Astrocyte (in vitro differentiated cells and primary cell): Measurements from ENCODE around the gene FAM240B. TPM values are rescaled to one million over a fixed set of nuclear protein-coding genes. Genes with fewer than 3 reads are reported as not detected.

Experiments used
- DNase-seq: peaks from one replicate; pipeline ENCODE4 v3.0.0-alpha.2; 2010; ENCODE audit warnings: low read depth
- FAIRE-seq: peaks from 2 replicates; lab custom pipeline; 2011; peaks lifted over from hg19 to GRCh38; lab: Jason Lieb, UNC
- H2AFZ ChIP-seq: 2 replicates; pipeline ENCODE4 v1.6.0; 2012; ENCODE audit warnings: low read depth, low read length, inconsistent platforms
- H3K27ac ChIP-seq: 2 replicates; pipeline ENCODE4 v1.5.1; 2011; ENCODE audit warnings: low read depth, low read length, inconsistent platforms
- H3K27me3 ChIP-seq: 2 replicates; pipeline ENCODE4 v1.6.0; 2011; ENCODE audit warnings: low read length, inconsistent platforms; ENCODE audit not compliant: insufficient read depth
- H3K36me3 ChIP-seq: 2 replicates; pipeline ENCODE4 v1.5.1; 2011; ENCODE audit warnings: low read length, inconsistent platforms; ENCODE audit not compliant: insufficient read depth
- H3K4me1 ChIP-seq: 2 replicates; pipeline ENCODE4 v1.5.1; 2011; ENCODE audit warnings: low read length, inconsistent platforms; ENCODE audit not compliant: insufficient read depth
- H3K4me2 ChIP-seq: 2 replicates; pipeline ENCODE4 v1.6.0; 2012; ENCODE audit warnings: low read length, inconsistent platforms
- H3K4me3 ChIP-seq: 2 replicates; pipeline ENCODE4 v1.5.1; 2011; ENCODE audit warnings: low read depth, mild to moderate bottlenecking, low read length, inconsistent platforms; ENCODE audit not compliant: insufficient read depth
- H3K79me2 ChIP-seq: 2 replicates; pipeline ENCODE4 v1.6.0; 2012; ENCODE audit warnings: mild to moderate bottlenecking, low read length, inconsistent platforms; ENCODE audit not compliant: insufficient read depth
- H3K9ac ChIP-seq: 2 replicates; pipeline ENCODE4 v1.6.0; 2012; ENCODE audit warnings: mild to moderate bottlenecking, low read length, inconsistent platforms
- H3K9me3 ChIP-seq: 2 replicates; pipeline ENCODE4 v1.5.1; 2012; ENCODE audit warnings: low read depth, mild to moderate bottlenecking, low read length, inconsistent platforms; ENCODE audit not compliant: insufficient read depth
- H4K20me1 ChIP-seq: 2 replicates; pipeline ENCODE4 v1.6.0; 2012; ENCODE audit warnings: low read length, inconsistent platforms; ENCODE audit not compliant: insufficient read depth
- H3K27ac Mint-ChIP-seq: one replicate; pipeline ENCODE4 v1.8.0; 2021; ENCODE audit warnings: mild to moderate bottlenecking, mixed read lengths; ENCODE audit not compliant: unreplicated experiment
- H3K27me3 Mint-ChIP-seq: one replicate; pipeline ENCODE4 v1.8.0; 2021; ENCODE audit warnings: low read depth, mixed read lengths; ENCODE audit not compliant: unreplicated experiment
- H3K36me3 Mint-ChIP-seq: one replicate; pipeline ENCODE4 v1.8.0; 2021; ENCODE audit warnings: low read depth, mixed read lengths; ENCODE audit not compliant: unreplicated experiment
- H3K4me1 Mint-ChIP-seq: one replicate; pipeline ENCODE4 v1.8.0; 2021; ENCODE audit warnings: low read depth, mixed read lengths; ENCODE audit not compliant: unreplicated experiment
- H3K4me3 Mint-ChIP-seq: one replicate; pipeline ENCODE4 v1.8.0; 2021; ENCODE audit warnings: mild to moderate bottlenecking, moderate library complexity, mixed read lengths; ENCODE audit not compliant: unreplicated experiment
- H3K9me3 Mint-ChIP-seq: one replicate; pipeline ENCODE4 v1.8.0; 2021; ENCODE audit warnings: mild to moderate bottlenecking, mixed read lengths; ENCODE audit not compliant: unreplicated experiment
- EZH2 ChIP-seq: IDR thresholded peaks from 2 replicates; pipeline ENCODE4 v1.6.1; 2012; ENCODE audit warnings: mild to moderate bottlenecking, low read length, inconsistent platforms; ENCODE audit not compliant: insufficient read depth
- total RNA-seq: library from RNA; stranded (reverse); gene quantifications from 2 replicates; pipeline ENCODE4 v1.2.1, GENCODE V29; 2021
- TF ChIP-seq, protein P1 (sequence below): IDR thresholded peaks from 2 replicates; pipeline ENCODE4 v1.5.1; 2011; ENCODE audit warnings: low read depth, mild to moderate bottlenecking, inconsistent platforms, low read length, moderate library complexity; ENCODE audit not compliant: insufficient read depth

FAM240B gene
- total RNA-seq, 1 donor from 2014 or later: not detected

GRCh38 chr9:38696999-38697398, 22.9 kb downstream of the FAM240B start:
- no peak for TF ChIP-seq EZH2
- TF ChIP-seq, protein P1, sequence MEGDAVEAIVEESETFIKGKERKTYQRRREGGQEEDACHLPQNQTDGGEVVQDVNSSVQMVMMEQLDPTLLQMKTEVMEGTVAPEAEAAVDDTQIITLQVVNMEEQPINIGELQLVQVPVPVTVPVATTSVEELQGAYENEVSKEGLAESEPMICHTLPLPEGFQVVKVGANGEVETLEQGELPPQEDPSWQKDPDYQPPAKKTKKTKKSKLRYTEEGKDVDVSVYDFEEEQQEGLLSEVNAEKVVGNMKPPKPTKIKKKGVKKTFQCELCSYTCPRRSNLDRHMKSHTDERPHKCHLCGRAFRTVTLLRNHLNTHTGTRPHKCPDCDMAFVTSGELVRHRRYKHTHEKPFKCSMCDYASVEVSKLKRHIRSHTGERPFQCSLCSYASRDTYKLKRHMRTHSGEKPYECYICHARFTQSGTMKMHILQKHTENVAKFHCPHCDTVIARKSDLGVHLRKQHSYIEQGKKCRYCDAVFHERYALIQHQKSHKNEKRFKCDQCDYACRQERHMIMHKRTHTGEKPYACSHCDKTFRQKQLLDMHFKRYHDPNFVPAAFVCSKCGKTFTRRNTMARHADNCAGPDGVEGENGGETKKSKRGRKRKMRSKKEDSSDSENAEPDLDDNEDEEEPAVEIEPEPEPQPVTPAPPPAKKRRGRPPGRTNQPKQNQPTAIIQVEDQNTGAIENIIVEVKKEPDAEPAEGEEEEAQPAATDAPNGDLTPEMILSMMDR: no peak
- Mint-ChIP-seq H3K4me3 (no peak overlapping the region), H3K36me3 (no peaks in the 10 kb centered on the region), H3K27me3 (peaks cover 2% of the 10 kb centered on the region), H3K4me1 (peaks cover 2% of the 10 kb centered on the region), H3K27ac (no peak overlapping the region), H3K9me3 (peaks cover 2% of the 10 kb centered on the region)
- H3K9me3 ChIP-seq: no peaks in the 10 kb centered on the region
- no peak overlapping the region for H3K27ac ChIP-seq
- no peak overlapping the region for H3K4me2 ChIP-seq
- DNase-seq: no peak
- H2AFZ ChIP-seq: no peak overlapping the region
- H4K20me1 ChIP-seq: no peaks in the 10 kb centered on the region
- H3K9ac ChIP-seq: no peak overlapping the region
- H3K79me2 ChIP-seq: no peaks in the 10 kb centered on the region
- FAIRE-seq: no peak
- H3K27me3 ChIP-seq: no peaks in the 10 kb centered on the region
- H3K4me1 ChIP-seq: peaks cover 4% of the 10 kb centered on the region
- no peak overlapping the region for H3K4me3 ChIP-seq
- H3K36me3 ChIP-seq: no peaks in the 10 kb centered on the region

DNA sequence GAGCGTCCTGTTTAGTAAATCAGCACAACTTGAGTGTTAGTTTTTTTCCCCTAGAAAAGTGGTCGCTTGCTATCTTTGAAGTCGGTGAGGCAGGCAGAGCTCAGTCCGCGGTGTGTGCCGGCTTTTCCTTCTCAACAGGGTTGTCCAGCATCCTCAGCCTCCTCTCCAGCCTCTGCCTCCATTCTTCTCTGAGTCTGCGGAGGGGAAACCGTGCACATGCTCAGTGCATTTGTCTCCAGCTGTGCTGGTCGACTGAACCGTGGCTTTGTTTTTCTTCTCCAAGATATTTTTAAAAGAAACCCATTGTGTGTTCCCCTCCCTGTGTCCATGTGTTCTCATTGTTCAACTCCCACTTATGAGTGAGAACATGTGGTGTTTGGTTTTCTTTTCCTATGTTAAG, 25.3 kb downstream of the FAM240B start:
- no peaks in the 10 kb centered on the region for H4K20me1 ChIP-seq
- no peak overlapping the region for H3K4me2 ChIP-seq
- no peak for FAIRE-seq
- no peaks in the 10 kb centered on the region for H3K36me3 ChIP-seq
- H3K27ac Mint-ChIP-seq: no peak overlapping the region
- H3K79me2 ChIP-seq: no peaks in the 10 kb centered on the region
- TF ChIP-seq, protein P1: no peak
- no peak for TF ChIP-seq EZH2
- H3K9me3 Mint-ChIP-seq: peaks cover 2% of the 10 kb centered on the region
- H3K36me3 Mint-ChIP-seq: no peaks in the 10 kb centered on the region
- no peak overlapping the region for H3K4me3 ChIP-seq
- H3K9me3 ChIP-seq: no peaks in the 10 kb centered on the region
- no peaks in the 10 kb centered on the region for H3K27me3 ChIP-seq
- no peaks in the 10 kb centered on the region for H3K27me3 Mint-ChIP-seq
- no peak overlapping the region for H2AFZ ChIP-seq
- H3K9ac ChIP-seq: no peak overlapping the region
- peaks cover 13% of the 10 kb centered on the region for H3K4me1 Mint-ChIP-seq
- no peak overlapping the region for H3K27ac ChIP-seq
- no peak for DNase-seq
- peaks cover 5% of the 10 kb centered on the region for H3K4me1 ChIP-seq
- no peak overlapping the region for H3K4me3 Mint-ChIP-seq

GRCh38 chr9:38692707-38693106, 27.2 kb downstream of the FAM240B start:
- H3K4me1 Mint-ChIP-seq: peaks cover 15% of the 10 kb centered on the region
- no peak overlapping the region for H3K4me3 Mint-ChIP-seq
- H3K9ac ChIP-seq: no peak overlapping the region
- H3K4me2 ChIP-seq: no peak overlapping the region
- no peak overlapping the region for H3K4me3 ChIP-seq
- H3K27me3 ChIP-seq: no peaks in the 10 kb centered on the region
- H2AFZ ChIP-seq: no peak overlapping the region
- H3K36me3 ChIP-seq: no peaks in the 10 kb centered on the region
- no peaks in the 10 kb centered on the region for H3K27me3 Mint-ChIP-seq
- peaks cover 2% of the 10 kb centered on the region for H3K9me3 Mint-ChIP-seq
- no peak for TF ChIP-seq EZH2
- TF ChIP-seq, protein P1: no peak
- DNase-seq (no peak), FAIRE-seq (no peak)
- no peak overlapping the region for H3K27ac ChIP-seq
- H3K4me1 ChIP-seq: peaks cover 8% of the 10 kb centered on the region
- H3K9me3 ChIP-seq: no peaks in the 10 kb centered on the region
- H3K27ac Mint-ChIP-seq: no peak overlapping the region
- no peaks in the 10 kb centered on the region for H3K79me2 ChIP-seq
- H4K20me1 ChIP-seq: no peaks in the 10 kb centered on the region
- H3K36me3 Mint-ChIP-seq: no peaks in the 10 kb centered on the region
